Activated CD4-positive, alpha-beta T cell treated with anti-CD3 and anti-CD28 coated beads, Interleukin-2, amount 50 U/mL, for 16 hours (primary cell): ENCODE results near the gene DNAH17.
A peak's percentile ranks its signal among the peaks of the same experiment; 100 is the strongest.

Experiments used
- DNase-seq: peaks from one replicate; pipeline ENCODE4 v3.0.0-alpha.2; 2020

DNAH17 gene

DNA sequence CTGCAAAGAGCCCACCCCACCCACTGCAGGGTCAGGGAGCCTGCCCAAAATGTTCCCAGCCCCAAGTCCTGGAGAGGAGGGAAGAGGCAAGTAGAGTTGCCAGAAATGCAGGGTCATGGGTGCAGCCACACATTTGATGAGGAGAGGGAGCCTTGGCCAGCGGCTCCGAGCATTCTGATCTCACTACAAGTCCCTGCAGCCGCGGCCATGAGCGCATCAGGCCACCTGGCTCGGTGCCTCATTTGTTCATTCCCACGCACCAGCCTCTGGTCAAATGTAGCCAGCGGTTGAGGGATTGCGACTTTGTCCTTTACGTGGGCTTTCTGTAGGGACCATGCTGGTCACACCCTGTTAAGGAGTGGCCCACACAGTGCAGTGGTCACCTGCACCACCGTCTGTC lies 150.1 kb downstream of the DNAH17 start:
- no peak for DNase-seq

DNA sequence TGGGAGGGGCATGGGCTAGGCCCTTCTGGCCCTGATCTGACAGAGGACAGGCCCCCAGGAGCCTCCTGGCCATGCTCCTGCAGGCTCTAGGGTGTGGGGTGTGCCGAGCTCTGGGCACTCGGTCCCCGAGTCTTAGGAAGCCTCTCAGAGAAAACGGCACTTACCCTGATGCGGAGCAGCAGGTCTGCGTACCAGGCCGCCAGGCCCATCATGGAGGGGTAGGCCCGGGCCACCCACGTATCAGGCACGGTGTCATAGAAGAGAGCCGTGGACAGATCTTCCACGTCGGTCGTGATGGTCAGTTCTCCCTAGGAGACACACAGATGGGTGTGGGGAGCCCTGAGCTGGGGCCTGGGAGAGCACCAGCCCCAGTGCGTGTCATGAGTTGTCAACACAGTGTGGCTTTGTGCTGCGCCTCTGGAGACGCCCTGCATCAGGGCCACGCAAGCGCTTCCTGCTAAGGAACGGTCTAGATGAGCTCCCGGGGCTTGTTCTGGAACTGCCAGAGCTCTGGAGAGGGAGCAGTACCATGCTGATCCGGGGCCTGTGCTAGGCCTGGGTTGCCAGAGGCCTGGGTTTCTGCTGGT lies 150.8 kb downstream of the DNAH17 start:
- no peak for DNase-seq

DNA sequence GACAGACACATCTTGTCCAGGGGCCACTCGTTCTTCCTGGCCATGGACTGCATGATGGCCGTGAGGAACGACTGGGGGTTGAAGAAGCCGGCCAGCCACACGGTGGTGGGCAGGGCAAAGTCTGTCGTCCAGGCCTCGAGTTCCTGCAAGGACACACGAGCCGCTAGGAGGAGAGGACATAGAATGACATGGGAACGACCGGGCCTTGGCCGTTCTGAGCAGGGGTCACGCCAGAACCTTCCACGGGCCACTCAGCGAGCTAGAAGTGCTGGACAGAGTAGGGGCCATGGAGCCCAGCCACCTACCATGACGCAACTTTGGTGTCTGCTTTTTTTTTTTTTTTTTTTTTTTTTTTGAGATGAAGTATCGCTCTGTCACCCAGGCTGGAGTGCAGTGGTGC lies 151.8 kb downstream of the DNAH17 start:
- DNase-seq: no peak

DNA sequence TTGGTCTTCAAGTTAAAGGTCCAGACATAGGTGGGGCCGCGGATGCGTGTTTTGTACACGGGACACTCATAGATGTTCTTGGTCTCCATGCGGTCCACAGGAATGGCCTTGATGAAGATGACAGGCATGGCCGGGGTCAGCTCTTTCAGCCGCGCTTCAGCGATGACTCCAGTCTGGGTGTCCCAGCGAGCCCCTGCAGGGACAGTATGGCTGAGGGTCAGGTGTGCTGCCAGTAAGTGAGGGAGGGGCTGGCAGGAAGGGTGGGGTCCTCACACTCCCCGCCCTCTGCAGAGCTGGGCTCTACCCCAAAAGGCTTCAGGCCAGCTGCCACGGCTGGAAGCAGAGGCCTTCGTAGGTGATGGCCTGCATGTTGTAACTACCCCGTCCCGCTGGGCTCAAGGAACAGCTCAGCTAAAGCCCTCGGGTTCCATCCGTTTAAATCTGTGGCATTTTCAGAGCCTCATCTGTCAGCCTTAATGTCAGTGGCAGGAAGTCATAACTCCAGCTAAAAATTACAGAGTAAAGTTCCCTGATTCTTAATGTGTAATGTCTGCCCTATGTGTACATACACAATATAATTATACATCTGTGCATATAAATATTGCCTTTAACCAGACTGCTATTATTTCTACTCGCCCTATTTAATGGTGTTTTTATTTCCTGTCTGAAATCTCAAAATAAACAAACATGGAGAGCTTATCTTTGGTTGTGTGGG lies 153.1 kb downstream of the DNAH17 start:
- DNase-seq: no peak

DNA sequence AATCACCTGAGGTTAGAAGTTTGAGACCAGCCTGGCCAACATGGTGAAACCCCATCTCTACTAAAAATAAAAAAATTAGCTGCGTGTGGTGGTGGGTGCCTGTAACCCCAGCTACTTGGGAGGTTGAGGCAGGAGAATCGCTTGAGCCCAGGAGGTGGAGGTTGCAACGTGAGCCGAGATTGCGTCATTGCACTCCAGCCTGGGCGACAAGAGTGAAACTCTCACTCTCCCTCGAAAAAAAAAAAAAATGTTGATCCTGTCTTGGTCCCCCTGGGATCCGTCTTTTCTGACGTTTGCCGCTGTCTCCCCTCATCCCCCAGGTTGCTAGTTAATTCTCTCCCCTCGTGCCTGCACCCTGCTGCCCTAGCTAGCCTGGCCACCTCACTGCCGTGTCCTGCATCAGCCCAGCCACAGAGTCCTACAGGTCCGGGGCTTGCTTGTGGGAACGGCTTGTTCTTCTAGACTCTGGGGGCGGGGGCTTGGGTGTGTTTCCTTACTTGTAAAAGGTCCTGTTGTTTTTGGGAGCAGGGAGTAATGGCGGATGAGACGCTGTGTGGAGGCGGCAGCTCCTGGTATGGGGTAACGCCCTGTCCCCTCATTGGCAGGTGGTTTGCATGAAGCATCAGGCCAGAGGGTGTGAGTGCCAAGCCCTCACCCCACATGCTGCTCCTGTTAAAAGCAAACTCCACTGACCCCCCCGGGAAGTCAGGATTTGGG lies 154.2 kb downstream of the DNAH17 start:
- no peak for DNase-seq

DNA sequence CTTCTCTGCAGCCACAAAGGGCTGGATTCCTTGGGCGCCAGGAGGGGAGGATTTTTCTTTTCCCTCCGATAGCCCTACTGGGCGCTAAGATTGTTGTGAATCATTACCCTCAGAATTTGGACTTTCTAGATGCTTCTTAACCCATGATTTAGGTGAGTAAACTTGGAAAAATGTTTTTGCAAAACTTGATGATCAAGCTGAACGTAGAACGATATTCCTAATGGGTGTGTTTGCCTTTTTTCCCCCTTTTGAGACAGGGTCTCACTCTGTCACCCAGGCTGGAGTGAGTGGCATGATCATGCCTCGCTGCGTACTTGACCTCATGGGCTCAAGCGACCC lies 155.0 kb downstream of the DNAH17 start:
- no peak for DNase-seq

DNA sequence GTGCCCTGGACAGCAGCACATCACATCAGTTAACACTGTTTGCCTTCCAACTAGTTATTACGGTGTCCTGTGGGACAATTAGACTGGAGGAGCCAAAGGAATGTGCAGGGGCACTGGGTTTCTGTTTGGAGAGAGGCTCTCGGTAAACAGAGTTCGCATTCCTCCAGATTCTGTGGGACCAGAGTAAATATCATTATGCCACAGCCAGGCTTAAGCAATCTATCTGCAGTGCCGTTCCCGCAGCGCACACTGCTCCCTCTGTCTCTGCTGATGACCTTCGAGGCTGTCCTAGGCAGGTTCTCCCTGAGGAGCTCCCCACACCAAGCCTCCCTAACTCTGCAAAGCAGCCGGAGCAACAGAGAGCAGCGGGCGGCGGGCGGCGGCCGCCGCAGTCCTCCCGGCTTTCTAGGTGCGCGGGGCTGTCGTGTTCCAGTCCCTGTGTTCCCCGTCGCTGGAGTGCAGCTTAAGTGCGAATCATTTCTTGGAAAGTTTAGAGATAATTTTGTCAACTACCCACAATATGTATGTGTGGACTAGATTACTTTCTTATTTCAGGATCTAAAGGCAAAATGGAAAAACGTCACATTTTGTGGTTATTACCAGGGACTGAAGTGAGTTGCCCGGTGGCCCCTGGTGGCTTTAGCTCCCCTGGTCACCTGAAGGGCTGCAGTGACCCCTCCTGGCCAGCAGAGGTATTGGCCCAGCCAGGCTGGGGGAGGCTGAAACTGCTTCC lies 155.5 kb downstream of the DNAH17 start:
- peak; percentile 75 for DNase-seq

DNA sequence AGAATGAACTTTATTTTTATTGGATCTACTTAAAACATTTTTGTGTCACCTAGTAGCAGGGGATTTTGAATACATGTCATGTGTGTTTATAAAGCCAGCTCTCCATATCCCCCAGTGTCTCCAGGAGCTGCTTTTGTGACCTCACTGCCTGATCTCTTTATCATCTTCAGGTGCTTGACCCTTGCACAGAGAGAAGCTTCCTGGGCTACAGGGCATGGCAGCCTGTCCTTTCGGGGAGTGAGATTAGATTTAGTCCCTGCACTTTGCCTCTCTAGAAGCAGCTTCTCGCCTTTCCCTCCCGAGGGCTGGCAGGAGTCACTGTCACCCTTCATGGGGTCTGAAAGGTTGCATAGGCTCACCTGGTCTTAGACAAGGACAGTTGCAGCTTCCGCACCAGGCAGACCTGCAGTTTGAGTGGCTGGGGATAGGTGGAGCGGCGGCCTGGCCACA lies 156.1 kb downstream of the DNAH17 start:
- no peak for DNase-seq

DNA sequence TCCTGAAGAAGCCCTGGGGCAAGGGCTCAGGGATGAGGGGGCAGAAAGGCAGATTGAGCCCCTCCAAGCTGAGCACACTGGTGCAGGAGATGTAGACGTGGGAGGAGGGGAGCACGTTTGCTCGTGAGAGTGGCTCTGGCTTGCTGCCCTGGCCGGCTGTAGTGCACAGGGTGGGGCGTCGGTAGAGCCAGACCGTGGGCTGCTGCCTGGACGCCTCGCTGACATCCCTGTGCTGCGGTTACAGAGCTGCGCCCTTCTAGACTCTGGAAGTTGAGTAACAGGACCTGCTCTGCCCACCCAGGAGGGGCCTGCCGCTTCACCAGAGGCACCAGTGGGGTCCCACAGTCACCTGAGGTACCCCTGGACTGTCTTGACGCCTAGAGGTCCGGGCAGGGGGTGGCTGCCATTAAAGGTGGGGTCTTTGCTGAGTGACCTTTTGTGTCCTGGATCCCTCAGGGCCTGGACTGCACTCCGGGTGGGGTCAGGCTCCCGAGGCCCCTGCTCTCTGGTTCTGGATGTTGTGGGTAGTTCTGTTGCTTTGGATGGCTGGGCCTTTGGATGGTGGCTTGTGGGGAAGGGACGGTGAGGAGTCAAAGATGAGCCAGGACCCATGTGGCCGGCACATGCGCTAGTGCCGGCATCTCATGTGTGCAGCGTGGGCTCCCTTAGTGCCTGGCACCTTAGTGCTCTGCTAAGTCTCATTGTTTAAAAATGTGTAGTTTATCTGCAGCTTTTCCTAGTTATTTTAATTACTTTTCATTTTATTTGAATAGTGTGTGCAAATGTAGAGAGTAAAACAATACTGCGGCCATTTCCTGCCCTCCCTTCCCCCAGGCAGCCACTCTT lies 157.0 kb downstream of the DNAH17 start:
- DNase-seq: no peak

DNA sequence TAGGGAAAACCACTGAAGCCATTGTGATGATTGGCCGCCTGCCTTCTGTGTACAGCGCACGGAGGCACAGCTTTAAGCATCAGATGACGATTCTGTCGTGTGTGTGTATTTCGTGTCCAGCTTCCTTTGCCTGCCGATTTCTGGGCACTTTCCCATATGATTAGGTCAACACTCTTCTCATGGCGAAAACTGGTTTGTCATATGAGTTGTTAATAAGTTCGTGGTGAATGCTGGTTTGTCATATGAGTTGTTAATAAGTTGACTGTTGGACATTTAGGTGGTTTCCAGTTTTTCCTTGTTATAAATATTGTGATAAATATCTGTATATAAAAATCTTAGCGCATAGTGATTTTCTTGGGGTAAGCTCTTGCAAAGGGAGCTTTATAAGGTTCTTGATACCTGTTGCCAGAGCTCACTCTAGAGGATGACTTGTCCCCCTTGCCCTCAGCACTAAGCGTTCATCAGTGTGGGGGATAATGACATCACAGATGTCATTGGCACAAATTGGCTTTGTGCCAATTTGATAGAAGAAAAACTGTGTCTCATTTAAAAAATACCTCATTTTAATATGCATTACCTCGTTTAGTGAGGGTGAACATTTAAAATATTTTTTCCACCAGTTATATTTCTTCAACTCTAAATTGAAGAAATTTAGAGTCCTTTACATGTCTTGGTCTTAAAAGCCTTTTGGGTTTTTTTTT lies 158.7 kb downstream of the DNAH17 start:
- DNase-seq: no peak

DNA sequence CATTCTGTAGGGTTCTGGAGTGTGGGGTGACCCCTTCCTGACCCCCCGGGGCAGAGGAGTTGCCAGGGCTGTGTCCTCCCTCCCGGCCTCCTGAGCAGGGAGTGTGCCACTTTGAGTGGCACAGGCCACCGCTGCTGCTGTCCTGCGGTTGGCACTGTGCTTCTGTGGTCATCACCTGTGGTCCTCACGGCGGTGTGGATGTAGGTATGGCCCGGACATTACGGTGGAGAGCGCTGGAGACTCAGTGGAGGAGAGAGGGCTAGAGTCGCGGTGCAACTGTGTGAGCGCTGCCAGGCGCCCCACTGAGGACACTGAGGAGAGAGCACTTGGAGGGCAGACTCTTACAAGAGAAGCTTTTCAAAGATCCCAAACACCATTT lies 159.7 kb downstream of the DNAH17 start:
- no peak for DNase-seq

DNA sequence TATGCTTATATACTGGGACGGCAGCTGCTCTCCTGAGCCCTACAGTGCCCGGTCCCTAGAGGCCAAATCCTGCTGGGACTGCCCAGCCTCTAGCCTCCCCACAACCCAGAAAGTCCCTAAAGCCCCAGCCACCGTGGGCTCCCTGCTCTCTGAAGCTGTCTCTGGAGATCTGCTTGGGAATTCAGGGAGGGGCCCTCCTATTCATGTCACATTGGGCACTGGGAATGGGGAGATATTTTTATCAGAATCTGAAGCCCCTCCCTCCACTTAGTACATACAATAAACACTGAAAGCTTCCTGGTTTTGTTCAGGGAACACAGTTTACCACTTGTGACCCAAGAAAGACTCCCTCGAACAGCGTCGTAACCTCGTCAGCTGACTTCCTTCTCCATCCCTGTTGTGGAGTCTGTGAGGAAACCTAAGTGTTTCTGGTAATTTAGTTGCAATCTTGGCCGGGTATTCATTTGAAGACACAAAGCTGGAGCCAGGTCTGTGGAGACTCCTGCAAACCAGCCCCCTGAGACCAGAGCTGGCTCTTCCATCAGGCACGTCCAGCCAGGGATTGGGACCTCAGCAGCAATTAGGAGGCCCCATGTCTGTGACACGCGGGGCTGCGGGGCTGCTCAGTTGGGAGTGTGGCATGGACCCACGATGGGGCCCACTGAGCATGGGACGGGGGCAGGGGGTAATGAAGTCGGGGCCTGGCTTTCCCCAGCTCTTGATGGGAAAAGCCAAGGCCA lies 160.2 kb downstream of the DNAH17 start:
- DNase-seq: no peak

DNA sequence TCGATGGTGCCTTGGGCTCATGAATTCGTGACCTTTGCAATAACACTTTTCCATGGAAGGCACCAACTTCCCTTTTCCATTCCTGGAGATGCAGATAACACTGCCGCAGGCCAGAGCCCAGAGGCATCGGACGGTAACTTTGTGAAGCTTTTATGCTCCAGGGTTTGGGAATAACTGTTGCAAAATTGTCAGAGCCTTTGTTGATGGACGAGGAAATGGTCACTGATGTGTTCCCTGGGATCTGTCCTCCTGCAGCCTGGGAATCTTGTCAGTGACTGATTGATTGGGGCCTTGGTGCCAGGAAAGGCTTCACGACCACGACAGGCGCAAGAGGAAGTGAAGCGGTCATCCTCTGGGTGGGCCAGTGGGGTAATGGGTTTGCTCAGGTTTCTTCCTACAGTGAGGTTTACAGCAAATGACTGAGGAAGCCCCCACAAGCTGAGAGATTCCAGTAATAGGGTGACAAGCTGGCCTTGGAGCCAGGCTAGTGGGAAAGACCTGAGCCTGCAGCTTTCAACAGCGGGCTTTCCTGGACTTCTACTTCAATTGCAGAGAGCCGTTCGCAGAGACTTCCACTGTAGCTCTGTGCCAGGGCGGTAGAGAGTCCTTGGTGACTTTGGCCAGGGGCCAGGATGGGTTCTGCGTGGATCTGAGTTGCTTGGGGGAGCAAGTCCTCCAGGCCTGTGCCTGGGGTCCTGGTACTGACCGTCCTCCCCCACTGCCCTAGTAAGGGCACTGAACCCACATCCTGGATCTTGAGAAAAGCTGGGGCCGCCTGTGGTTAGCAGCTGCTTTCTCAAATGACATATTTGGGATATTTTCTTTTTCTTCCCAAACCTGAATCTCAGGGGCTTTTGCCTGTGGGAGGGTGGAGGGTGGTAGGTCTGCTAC lies 161.1 kb downstream of the DNAH17 start:
- no peak for DNase-seq

DNA sequence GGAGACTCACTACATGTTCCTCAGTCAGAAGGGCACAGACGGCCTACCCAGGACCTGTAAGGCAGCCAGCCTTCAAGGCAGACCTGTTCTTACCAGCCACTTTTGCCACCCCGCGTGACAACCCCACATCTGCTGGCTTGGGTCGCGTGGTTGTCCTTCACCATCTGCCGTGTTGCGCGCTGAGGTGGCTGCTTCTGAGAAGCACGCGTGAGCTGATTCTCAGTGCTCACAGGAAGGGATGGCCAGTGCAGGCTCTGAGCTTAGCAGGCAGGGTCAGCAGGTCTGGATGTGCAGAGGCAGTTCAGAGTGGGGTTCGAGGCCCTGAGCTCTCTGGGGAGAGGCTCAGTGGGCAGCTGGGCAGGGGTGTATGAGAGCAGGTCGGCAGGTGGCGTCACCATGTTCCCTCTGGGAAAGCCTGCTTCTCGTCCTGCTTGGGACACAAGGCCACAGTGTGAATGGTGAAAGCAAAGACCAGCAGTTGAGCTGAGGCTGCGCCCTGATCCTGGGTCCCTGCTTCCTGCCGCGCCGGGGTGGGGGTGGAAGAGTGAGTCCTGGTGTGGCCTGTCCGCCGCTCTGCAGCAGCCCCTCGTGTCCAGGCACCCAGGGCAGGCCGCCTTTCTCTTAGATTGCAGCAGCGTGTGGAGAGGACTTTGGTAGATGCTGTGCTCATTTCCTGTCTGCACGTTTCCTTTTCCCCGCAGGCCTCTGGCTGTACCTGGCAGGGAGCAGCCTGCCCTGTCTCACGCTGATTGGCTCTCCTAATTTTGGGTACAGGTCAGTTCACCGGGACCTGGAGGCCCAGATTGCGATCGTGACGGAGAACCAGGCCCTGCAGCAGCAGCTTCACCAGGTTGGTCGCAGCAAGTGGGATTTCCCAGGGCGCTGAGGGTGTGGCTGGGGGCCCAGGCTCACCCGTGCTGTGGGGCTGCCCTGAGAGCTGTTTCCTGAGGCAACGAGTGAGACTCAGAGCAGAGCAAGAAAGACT lies 162.7 kb downstream of the DNAH17 start:
- DNase-seq: peak; percentile 66

DNA sequence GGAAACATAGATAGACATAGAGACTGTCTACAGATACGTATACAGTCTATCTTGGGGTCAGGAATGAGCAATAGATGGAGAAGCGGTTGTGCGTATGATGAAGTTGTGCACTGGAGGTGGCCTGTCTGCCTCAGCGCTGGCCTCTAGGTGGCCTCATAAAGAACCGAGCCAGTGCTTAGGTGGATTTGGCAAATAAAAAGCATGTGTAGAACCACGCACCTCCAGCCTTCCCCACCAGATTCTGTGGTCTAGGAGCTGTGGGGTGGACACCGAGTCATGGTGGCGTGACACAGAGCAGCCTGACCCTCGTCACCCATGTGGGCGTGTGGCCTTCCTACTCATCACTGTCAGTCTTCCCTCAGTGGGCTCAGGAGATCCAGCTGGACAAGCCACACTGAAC lies 164.8 kb downstream of the DNAH17 start:
- peak; percentile 59 for DNase-seq

DNA sequence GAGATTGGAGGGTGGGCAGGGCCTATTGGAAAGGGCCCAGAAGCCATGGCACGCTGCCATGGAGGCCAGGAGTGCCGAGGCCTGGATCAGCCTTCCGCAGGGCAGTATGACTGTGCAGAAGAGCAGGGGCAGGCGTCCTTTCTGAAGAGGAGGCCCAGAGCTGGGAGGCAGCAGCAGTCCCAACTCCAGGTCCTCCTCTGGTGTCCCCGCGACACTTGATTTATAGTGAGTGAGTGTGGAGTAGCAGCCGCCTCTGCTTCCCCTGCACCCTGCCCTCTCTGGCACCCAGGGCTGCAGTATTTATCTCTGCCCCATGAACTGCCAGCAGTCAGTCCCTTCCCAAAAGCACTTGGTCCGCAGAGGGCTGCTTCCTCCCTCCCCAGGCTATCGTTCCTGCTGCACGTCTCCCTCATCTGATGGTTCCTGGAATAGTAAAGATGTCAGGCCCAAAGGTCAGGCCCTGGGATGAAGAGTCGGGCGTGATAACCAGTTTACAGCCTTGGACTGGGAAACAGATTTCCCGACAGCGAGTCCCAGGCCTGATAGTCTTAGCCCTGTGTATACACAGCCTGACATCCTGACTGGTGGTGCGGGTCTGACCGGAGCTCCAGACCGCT lies 165.8 kb downstream of the DNAH17 start:
- no peak for DNase-seq

DNA sequence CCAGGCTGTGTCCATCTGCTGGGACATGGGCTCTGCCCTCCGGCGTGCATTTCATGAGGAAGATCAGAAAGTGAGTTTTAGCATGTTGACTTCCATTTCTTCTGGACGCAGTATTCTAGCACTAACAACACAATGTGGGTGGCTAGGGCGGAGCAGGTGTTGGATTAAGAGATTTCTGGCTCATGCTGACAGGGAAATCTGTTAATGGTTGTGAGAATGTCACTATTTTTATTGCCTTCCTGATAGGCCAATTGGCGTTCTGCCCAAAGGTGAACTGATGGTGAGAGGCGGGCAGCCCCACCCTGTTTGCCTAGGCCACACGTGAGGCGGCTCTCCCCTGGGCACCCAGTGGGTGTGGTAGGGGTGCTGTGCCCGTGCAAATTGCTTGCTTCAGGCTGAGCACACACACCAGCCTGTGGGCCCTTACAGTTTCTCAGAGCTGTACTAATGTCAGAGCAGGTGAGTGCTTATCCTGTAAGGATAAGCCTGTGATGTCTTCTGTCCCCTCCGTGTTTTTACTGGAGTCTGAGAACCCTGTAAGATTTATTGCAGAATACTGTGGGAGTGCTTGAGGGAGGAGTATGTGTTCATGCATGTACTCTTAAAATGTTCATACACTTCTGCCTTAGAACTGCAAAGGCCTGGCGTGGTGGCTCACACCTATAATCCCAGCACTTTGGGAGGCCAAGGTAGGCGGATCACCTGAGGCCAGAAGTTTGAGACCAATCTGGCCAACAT lies 167.8 kb downstream of the DNAH17 start:
- DNase-seq: no peak
